ENCODE data around the gene RSL24D1. TPM values are rescaled to one million over a fixed set of nuclear protein-coding genes. Genes with fewer than 3 reads are reported as not detected.
"Not testable (repeated sequence)": the region's sequence is repeated elsewhere in the genome, so short reads cannot be mapped to it uniquely, and the experiment has no call there.

RSL24D1 gene
- total RNA-seq, 1 donor from 2014 or later = 64.0 TPM

DNA sequence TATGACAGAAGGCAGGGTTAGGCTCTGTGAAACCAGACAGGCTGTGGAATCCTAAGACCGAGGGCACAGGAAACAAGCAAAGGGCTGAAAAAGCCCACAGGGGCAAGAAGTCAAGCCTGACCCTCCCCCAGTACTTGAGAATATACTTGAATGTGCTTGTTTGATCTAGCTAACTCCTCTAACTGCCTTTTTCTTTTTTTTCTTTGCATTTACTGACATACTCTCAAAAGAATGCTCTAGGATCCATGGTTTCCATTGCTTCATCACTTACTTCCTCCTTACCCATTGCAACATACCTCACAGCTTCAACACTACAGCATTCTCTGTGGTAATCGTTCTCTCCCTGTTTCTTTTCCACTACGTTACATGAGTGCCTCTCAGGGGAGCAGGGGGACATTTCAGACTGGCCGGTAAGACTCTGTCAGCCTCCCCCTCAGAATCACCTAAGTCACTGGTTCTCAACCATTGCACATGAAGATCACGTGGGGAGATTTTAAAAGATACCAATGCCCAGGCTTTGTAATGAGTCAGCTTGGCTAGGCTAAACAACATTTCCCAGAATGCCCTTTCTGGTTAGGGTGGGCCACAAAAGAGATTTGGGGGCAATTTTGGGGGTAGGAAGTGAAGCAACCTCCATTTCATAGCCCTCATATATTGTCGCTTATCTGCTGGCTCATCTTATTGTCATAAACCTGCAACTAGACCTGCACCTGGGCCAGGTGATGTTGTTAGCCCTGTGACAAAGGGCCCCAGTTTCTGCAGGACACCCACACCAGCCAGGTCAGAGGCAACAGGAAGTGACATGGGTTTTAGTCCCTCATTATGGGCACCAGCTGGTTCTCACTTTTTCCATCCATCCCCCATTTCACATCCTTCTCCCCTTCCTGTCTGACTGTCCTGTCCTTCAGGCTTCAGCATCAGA lies 24.6 kb upstream of the RSL24D1 start:
- intact Hi-C loops (cut with DNase I) = loop anchor here (10.0 kb wide), 1 partner anchor 203 kb away; no protein-coding TSS in a partner anchor
- ATAC-seq = peak; percentile 80
- no peak for DNase-seq (ENCODE audit: low spot score)

DNA sequence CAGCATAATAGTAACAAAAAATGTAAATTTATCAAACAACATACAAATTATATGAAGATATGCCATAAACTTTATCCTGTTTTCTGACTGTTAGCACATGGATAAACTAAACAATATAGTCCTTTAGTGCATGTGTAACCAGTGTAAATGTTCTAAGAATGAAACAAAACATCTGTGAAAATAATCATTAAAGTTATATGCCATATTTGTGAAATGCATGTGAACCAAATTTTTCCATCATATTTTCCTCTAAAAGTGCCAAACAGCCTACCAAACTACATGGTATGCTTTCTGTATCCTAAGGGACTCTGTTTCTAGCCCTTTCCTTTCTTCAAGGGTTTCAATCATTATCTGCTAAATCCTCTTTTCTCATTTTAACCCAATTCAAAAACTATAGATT lies 23.9 kb upstream of the RSL24D1 start:
- DNase-seq (ENCODE audit: low spot score) (no peak), ATAC-seq (no peak)
- intact Hi-C loops (cut with DNase I) = loop anchor here (10.0 kb wide), 1 partner anchor 204 kb away; no protein-coding TSS in a partner anchor

DNA sequence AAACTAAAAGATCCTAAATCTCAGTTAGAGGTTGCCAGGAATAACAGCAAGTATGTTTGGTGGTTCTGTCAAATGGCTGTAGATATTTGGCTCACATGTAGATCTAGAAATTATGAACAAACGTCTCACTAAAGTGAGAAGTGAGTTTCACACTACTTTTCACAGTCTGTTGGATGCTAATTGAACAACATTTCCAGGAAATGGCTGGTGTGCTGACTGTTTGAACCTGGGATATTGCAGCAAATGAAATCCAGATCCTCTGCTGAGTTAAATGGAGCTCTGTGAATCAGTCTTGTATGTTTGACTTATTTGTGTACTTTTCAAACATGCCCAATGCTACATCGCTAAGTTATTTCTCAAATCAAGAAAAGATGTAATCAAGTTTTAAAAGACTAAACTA lies 21.3 kb upstream of the RSL24D1 start:
- intact Hi-C loops (cut with DNase I) = loop anchor here (5.0 kb wide), 1 partner anchor 69 kb away; the partner anchor contains the start of gene RAB27A
- DNase-seq (ENCODE audit: low spot score) (no peak), ATAC-seq (no peak)

DNA sequence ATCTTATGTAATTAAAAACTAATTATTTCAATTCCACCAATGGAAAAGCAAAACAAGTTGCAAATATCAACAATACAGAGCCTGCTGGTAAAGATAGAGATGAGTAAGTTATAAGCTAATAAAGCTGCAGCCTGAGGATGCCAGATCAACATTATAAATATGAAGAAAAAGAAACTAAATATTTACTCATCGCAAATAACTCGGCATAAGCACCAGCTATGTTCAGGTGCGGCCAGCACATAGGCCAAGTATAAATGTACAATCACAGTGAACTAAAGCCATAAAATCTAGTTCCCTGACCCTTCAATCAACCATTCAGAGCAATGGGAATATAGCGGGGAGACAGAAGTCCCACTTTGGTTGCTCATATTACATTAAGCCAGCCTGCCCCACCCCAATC lies 7.7 kb upstream of the RSL24D1 start:
- ATAC-seq (no peak), DNase-seq (ENCODE audit: low spot score) (no peak)
- intact Hi-C loops (cut with DNase I) = no loop called here

DNA sequence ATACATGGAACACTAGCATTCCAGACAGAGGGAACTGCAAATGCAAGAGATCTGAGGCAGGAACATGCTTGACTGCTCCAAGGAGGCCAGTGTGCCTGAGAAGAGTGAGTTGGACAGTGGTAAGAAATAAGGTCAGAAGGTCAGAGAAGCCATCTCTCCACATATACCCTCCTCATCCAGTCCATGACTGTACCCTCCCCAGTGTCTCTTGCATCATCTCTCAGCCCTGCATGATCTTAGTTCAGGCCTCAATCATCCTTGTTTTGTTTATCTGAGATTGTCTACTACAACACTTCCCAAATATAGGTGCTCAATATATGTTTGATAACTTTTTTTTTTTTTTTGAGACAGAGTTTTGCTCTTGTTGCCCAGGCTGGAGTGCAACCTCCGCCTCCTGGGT lies 5.5 kb upstream of the RSL24D1 start:
- DNase-seq (ENCODE audit: low spot score) (no peak), ATAC-seq (no peak)
- intact Hi-C loops (cut with DNase I) = no loop called here

DNA sequence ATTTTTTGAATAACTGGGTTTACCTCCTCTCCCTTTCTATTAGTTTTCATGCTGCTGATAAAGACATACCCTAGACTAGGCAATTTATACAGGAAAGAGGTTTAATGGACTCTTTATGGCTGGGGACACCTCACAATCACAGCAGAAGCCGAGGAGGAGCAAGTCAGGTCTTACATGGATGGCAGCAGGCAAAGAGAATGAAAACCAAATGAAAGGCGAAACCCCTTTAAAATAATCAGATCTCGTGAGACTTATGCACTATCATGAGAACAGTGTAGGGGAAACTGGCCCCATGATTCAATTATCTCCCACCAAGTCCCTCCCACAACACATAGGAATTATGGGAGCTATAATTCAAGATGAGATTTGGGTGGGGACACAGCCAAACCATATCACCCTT lies 2.0 kb upstream of the RSL24D1 start:
- ATAC-seq (no peak), DNase-seq (ENCODE audit: low spot score) (no peak)
- intact Hi-C loops (cut with DNase I) = no loop called here

DNA sequence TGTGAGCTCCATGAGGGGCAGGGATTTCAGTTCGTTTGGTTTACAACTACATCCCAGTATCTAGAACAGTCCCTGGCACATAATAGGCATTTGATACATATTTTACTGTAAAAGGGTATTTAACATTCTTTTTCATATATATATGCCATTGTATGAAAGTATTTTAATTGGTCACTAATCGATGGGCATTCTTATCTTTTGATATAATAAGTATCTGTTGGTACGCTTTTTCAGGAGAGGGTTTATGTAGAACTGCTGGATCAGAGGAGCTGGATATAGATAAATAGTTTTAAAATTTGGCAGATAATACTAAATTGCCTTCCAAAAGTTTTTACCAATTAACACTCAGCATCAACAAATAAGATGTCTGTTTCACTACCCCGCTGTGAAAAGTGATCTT lies 978 bp upstream of the RSL24D1 start:
- ATAC-seq = no peak
- intact Hi-C loops (cut with DNase I) = no loop called here
- no peak for DNase-seq (ENCODE audit: low spot score)

DNA sequence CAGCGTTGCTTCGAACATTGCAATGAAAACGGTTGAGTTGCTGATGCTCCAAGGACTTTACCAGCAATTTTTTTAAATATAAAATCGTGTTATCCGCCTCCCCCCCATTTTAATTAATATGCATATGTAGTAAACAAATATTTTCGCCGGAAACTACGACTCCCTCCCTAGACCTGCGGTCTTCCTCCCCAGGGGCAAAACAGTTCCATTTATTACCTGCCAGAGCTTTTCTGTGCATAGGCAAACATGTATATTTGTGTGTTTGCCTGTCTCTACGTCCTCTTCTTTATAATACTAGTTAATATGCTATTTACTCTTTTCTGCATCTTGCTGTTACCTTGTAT lies 593 bp upstream of the RSL24D1 start:
- intact Hi-C loops (cut with DNase I) = no loop called here
- DNase-seq (ENCODE audit: low spot score) (no peak), ATAC-seq (no peak)

DNA sequence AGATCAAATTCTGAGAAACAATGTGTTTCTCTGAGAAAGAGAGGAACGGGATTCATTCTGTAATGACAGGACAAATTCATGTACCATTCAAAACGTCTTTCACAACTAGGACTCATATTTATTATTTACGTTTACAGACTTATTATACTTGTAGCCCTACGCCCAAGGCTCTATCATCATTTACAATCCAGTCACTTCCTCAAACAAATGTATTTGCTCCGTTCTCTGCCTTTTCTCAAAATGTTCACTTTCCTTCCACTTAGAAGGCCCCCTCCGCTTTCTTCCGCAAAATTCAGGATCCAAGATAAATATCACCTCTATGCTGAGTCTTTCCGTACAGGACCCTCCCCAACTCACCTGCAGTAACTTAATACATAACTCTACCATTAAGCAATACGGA lies 745 bp downstream of the RSL24D1 start:
- no peak for ATAC-seq
- DNase-seq (ENCODE audit: low spot score) = no peak
- intact Hi-C loops (cut with DNase I) = no loop called here

DNA sequence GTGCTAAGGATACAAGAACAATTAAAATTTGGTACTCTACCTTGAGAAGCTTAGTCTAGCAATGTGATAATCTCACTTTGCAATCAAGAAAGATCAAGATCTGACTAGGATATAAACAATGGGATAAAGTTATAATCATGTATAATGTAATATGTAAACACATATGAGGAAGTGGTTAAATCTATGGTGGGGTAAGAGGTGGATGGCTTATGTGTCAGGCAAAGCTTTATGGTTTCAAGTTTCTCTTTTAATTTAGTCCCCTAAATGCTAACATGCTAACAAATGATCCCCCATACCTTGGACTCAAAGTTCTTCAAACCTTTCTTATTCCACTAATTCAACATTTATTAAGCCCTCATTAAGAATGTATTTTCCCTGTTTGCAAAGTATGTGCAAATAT lies 2.5 kb downstream of the RSL24D1 start:
- DNase-seq (ENCODE audit: low spot score) = no peak
- no peak for ATAC-seq
- intact Hi-C loops (cut with DNase I) = no loop called here

DNA sequence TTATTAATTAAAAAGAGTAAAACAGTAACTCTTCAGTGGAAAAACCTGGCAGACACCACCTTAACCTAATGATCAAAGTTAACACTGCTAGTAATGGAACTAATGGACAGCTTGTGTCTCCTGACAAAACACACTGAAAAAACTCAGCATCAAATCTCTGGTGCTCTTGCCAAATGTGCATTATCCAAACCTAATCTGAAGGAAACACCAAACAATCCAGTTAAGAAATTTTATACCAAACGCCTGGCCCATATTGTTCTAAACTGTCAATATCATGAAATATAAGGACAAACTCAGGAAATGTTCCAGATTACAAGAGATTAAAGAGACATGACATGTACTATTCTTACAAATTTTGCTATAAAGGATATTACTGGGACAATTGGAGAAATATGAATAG lies 10.4 kb downstream of the RSL24D1 start:
- ATAC-seq (no peak), DNase-seq (ENCODE audit: low spot score) (no peak)
- intact Hi-C loops (cut with DNase I) = no loop called here

DNA sequence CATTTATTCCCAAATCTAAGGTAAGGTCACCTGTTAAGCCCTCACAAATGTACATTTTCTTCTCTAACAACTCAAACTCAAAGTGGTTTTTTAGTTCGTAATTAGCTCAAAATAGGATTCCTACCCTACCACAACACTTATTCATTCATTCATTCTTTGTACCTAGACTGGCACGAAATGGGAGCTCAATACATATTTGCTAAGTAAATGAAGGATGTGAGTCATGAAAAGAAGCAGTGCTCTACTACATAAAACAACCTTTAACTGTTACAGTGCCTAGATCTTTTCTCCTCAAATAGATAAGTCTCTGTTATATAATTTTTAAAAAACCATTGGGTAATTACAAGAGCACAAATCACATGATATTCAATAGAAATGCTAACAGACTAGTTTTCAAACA lies 13.1 kb downstream of the RSL24D1 start:
- DNase-seq (ENCODE audit: low spot score) (no peak), ATAC-seq (no peak)
- intact Hi-C loops (cut with DNase I) = no loop called here

DNA sequence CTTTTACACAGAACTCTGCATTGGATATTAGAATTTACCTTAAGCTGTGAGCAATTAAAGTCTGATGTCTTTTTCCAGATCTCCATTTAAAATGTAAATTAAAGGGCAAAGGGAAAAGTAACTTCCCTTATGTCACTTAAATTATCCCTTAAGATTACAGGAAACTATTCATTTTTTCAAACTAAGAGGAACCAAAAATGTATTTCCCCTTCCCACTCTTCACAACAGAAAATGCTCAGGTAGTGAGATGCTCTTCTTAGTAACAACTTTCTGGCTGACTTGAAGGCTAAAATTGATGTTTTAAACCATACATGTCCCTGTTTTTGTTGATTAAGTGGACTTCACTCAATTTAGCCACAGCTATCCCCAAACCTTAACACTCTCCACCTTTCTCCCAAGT lies 17.6 kb downstream of the RSL24D1 start:
- DNase-seq (ENCODE audit: low spot score) = no peak
- ATAC-seq = no peak
- intact Hi-C loops (cut with DNase I) = no loop called here

DNA sequence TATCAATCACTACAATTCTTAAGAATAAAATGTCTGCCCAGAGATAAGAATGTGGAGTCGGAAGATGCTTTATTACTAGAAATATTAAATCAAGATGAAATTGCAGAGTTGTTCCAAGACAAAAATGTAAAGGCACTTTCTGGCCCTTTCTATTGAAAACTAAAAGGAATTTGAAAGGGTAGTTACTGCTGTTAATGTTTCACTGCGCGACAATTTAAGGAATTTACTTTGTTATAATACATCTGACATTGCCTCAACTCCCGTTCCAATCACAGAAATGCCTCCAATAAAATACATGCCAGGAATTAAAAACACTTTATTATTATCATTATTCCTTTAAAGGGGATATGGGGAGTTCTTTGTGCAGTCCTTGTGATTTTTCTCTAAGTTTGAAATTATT lies 26.4 kb downstream of the RSL24D1 start:
- ATAC-seq = no peak
- intact Hi-C loops (cut with DNase I) = no loop called here
- no peak for DNase-seq (ENCODE audit: low spot score)

DNA sequence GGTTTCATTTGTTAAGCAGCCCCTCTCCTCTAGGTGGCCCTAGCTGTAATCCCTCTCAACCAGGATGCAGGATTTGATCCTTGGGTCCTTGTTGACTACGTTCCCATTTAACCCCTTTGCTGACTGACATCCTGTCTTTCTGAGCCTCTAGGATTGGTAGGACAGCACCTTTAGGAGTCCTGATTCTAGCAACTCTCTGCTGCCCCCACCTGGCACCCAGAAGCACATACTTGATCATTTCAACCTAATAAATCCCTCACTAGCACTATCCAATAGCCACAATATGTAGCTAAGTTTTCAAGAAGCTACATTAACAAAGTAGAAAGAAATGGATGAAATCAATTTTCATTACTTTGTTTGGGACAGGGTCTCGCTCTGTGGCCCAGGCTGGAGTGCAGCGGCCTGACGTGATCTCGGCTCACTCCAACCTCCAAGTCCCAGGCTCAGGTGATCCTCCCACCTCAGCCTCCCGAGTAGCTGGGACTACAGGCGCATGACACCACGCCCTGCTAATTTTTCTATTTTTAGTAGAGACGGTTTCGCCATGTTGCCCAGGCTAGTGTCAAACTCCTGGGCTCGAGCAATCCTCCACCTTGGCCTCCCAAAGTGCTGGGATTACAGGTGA lies 28.3 kb downstream of the RSL24D1 start:
- peak; percentile 69 for DNase-seq (ENCODE audit: low spot score)
- peak; percentile 49 for ATAC-seq
- intact Hi-C loops (cut with DNase I) = no loop called here

DNA sequence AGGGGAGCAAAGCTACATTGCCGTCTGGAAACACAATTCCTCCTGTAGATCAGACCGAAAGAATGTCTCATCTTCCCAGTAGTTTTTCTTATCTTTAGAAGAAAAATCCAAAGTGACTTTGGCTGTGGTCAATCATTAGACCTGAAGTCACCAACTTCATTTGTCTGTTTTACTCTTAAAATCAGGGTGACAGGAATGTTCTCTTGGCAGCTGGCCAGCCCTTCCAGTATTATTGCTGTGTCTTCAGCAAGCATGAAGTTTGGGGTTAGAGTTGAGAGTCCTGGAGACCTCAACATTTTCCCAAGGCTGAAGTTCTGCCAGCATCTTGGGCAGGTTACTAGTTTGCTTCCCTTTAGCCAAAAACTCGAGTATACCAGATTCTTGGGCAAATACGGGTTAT lies 32.5 kb downstream of the RSL24D1 start:
- DNase-seq (ENCODE audit: low spot score) (peak; percentile 61), ATAC-seq (no peak)
- intact Hi-C loops (cut with DNase I) = no loop called here

DNA sequence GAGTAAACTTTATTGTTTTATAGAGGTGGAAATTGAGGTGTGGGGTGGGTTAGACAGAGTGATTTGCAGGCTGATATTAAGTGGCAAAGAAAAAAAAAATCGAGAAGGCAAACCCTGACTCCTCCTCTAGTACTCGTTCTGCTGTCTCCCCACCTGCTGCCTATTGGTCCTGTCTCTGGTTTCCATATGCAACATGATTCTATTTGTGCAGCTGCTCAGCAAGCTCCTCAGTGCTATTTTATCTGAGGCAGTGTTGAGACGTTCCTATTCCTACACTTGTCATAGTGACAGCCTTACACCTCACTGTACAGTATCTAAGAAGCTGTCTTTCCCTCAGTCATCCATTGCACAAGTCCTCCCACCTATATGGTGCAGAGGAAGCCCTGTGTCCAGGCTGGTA lies 45.1 kb downstream of the RSL24D1 start:
- no peak for DNase-seq (ENCODE audit: low spot score)
- intact Hi-C loops (cut with DNase I) = no loop called here

DNA sequence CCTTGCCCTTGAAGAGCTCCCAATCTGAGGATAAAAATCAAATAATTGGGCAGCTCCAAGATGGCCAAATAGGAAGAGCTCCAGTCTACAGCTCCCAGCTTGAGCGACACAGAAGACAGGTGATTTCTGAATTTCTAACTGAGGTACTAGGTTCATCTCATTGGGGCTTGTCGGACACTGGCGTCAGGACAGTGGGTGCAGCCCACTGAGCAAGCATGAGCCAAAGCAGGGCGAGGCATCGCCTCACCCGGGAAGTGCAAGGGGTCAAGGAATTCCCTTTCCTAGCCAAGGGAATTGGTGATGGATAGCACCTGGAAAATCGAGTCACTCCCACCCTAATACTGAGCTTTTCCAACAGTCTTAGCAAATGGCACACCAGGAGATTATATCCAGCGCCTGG lies 53.6 kb downstream of the RSL24D1 start:
- DNase-seq (ENCODE audit: low spot score); intact Hi-C loops (cut with DNase I); ATAC-seq: not testable (repeated sequence)

More for the DNA sequence above, 45.1 kb downstream of the RSL24D1 start:
- no peak for ATAC-seq

DNA sequence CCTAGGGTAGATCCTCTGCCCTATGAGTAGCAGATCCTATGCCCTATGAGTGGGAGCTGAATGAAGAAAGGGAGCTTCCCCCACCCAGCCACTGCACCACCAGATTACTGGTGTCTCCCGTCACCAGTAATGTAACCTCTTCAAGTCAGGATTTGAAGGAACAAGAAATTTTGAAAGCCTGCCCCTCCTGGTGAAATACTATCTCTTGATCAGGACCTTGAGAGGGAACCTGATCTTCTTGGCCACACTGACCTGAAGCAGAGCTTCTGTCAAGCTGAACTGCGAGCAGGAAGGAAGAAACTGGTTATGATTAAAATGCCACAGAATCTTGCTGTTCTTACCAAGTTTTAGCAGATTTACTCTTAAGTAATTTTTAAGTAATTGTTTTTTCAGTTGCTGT lies 62.8 kb downstream of the RSL24D1 start:
- no peak for DNase-seq (ENCODE audit: low spot score)
- ATAC-seq = no peak
- intact Hi-C loops (cut with DNase I) = no loop called here

DNA sequence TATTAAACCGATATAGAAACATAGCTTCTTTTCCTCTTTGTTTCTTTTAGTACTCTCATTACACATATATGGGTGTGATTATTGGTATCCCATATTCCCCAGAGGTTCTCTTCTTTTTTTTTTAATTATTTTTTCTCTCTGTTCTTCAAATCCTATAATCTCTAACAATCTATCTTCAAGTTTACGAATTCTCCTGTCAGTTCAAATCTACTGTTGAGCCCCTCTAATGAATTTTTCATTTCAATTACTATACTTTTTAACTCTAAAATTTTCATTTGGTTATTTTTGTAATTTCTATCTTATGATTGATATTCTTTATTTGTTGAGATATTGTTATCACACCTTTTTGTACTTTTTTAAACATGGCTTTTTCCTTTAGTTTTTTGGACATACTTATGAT lies 64.1 kb downstream of the RSL24D1 start:
- no peak for DNase-seq (ENCODE audit: low spot score)
- no peak for ATAC-seq
- intact Hi-C loops (cut with DNase I) = no loop called here

Measured in sciatic nerve (tissue), 2 donors.